Fibroblast of the conjunctiva (primary cell): ENCODE measurements around the gene INTS1.

Experiments
- DNase-seq: peaks from one replicate; pipeline ENCODE4 v3.0.0-alpha.2; 2010; ENCODE audit warnings: low read depth

INTS1 gene

GRCh38 chr7:1508277-1508758, 4.1 kb upstream of the INTS1 start:
- no peak for DNase-seq

DNA sequence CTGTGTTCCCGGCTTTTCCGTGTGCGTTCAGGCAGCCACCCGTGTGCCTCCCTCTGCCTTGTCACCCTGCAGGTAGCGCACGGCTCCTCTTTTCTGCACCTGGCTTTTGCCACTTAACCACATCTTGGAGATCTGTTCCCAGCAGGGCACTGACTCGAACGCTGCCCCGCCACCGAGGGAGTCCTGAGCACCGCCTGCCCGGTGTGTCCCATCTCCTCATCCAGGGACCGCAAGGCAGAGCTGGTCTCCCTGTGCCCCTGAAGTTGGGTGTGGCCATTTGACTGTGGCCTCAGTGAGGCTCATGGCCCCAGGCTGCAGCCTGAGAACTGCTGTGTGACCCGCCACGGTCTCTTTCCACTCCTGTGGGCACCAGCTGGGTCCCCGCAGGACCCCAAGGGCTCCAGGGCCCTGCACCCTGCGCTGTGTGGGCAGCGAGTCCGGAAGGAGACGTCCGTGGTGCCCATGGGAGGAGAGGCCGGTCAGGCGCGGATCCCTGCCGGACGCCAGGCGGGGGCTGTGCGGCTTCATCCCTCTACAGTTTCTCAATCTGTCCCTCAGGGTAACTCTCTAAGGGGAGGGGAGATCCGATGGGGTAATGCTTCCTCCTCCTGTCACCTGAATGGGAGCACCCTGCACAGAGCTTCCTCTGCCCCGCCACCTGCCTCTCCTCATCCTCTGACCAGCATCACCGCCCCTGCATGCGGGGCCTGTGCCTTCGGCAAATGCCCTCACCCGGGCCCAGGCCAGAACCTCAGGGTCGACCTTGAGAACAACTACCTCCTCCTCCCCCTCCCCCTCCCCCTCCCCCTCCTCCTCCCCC, 1.8 kb upstream of the INTS1 start:
- DNase-seq = no peak

DNA sequence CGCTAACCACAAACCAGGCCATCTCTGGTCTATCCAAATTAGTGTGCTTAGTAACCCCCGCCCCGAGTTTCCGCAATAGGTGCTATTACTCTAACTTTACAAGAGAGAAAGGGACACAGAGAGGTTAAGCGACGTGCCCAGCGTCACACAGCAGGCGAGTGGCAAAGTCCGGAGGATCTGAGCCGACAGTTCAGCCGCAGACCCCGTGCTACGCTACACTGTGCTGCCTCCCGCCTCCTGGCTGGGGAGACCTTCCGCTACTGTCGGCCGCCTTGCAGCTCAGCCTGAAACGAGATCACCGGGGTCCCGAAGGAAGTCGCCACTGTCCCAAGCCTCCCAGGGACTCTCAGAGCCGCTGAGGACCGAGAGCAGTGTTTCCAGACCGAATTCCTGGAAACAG, 799 bp downstream of the INTS1 start:
- no peak for DNase-seq

GRCh38 chr7:1502845-1503244, 1.3 kb downstream of the INTS1 start:
- no peak for DNase-seq

DNA sequence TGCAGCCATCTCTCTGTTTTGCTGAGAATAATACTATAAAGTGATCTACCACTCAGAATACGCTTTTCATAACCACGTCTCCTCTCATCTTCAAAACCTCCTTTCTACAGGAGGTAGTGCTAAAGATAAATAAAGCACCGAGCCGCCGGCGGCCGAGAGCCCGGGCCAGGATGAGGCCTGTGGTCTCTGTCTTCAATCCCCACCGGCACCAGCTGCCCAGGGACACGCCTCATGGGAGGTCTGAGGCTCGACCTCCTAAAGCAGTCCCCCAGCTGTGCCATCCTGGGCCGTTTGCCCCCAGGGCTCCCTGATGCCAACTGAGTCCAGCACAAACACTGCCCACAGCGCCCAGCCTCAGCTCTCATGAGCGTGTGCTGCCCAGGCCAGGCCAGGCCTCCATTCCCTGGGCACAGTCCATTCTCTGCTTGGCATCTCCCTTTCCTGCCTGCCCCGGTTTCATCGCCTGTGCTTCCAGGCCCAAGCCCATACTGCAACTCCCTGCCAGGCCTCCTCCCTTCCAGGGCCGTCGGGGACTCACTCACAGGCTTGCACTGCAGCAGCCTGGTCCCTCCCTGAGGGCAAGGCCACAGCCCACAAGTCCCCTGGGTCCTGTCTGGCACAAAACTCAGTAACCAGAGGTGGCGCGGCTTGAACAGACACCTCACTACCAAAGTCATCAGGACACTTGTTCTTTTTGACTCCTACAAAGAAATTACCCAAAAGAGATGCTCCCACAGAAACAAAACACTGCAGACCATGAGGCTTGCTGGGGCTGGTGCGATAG, 2.5 kb downstream of the INTS1 start:
- no peak for DNase-seq

- no peak for DNase-seq
Measured at GRCh38 chr7:1500064-1500807, 4.0 kb downstream of the INTS1 start.

GRCh38 chr7:1499367-1500029, 4.7 kb downstream of the INTS1 start:
- DNase-seq = no peak

- DNase-seq = no peak
Measured at GRCh38 chr7:1498370-1499305, 5.6 kb downstream of the INTS1 start.

DNA sequence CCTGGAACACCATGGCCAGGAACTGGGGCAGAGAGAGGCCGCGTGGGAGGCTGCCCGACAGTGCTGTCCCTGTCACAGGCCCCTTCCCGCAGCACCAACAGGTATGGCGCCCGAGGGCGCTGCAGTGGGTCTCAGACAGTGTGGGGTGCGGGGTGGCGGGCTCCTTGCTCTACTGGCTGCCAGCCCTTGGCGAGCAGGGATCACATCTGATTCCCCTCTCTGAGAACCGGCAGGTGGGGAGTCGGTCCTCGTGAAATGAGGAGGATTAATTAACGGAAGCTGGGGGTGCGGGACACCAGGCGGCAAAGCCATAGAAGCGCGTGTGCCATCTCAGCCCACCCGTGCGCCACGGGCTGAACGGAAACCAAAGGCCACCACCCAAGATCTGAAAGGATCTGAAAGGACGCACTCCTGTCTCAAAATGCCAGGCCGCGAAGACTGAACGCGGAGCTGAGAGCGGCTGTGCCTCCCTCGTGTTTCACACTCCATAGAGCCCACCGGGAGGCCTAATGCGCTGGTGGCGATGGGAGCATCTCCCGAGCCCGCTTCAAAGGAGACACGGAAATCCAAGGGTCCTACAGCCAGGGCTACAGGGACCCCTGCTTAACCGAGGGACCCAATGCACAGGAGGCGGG, 6.8 kb downstream of the INTS1 start:
- no peak for DNase-seq

GRCh38 chr7:1496531-1497292, 7.5 kb downstream of the INTS1 start:
- DNase-seq = no peak

DNA sequence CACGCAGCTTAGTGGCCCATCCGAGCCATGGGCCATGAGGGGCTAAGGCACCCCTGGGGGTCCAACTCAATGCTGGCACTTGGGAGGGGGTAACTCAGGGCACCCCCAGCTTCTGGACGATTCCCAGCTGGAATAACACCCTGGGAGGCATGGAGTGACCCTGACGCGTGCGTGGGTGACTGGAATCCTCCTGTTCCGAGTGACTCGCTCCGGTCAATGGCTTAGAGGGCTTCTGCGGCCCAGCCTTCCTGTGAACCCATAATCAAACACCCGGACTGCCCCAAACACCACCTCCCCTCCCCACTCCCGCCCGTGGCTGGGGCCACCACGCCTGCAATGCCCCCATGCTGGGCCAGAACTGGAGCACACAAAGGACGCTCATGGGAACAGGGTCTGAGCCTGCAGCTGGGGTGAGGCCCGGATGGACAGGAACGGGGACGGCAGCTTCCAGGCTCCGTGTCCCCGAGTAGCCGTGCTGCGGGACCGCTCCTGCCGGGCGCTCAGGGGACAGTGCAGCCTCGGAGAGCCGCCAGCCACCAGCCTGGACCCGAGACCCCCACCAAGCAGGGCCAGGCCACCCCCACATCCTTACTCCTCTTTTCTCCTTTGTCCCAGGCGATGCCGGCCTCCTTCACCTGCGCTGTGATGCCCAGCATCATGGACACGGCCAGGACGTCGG, 8.5 kb downstream of the INTS1 start:
- DNase-seq = no peak

GRCh38 chr7:1494866-1495563, 9.2 kb downstream of the INTS1 start:
- DNase-seq = no peak

DNA sequence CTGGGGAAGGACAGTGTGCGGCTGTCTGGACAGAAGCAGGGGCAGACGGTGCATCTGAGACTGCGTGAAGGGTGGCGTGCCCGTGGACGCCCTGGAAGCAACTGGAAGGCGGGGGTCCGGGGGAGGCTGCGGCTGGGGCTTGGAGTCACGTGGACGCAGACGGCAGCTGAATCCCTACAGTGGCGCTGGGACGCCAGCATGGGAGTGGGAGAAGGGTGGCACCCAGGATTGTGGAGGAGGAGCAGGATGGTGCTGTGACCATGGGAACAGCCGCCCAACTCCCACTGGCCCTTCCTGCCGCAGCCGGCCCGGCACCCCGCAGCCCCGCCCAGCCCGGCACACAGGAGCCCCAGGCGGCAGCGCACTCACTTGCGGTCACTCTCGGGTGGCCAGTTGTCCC, 9.7 kb downstream of the INTS1 start:
- DNase-seq = no peak

GRCh38 chr7:1493571-1493970, 10.6 kb downstream of the INTS1 start:
- DNase-seq = no peak

- no peak for DNase-seq
Measured at GRCh38 chr7:1493129-1493528, 11.1 kb downstream of the INTS1 start.

DNA sequence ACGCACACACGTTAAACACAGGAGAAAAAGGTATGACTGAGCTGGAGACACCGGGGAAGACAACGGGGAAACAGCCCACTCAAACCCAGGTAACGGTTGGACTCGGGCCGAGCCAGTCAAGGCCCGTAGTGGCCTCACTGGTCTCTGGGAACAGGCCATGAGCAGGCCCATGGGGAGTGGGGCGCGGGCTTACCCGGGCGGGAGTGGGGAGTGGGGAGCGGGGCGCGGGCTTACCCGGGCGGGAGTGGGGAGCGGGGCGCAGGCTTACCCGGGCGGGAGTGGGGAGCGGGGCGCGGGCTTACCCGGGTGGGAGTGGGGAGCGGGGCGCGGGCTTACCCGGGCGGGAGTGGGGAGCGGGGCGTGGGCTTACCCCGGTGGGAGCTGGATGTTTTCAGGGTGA, 11.5 kb downstream of the INTS1 start:
- DNase-seq = no peak

- DNase-seq = no peak
Measured at GRCh38 chr7:1492221-1492620, 12.0 kb downstream of the INTS1 start.

GRCh38 chr7:1490837-1491236, 13.4 kb downstream of the INTS1 start:
- no peak for DNase-seq
